K562 (cell line): ENCODE measurements around the gene SLC11A1. TPM values are rescaled to one million over a fixed set of nuclear protein-coding genes. Genes with fewer than 3 reads are reported as not detected.
A peak's percentile ranks its signal among the peaks of the same experiment; 100 is the strongest.

Experiments
- ARHGAP35 ChIP-seq: fragments of 450-650 bp; IDR thresholded peaks from 2 replicates; pipeline ENCODE4 v1.6.1; 2018; ENCODE audit not compliant: partially characterized antibody
- CBFB ChIP-seq: sonication (generic); formaldehyde crosslinking; IDR thresholded peaks from 2 replicates; pipeline ENCODE4 v1.4.0; 2020; ENCODE audit warnings: mild to moderate bottlenecking, missing genetic modification reagents
- E2F5 ChIP-seq: sonication (generic); formaldehyde crosslinking; IDR thresholded peaks from 2 replicates; pipeline ENCODE4 v1.8.0; 2022; ENCODE audit warnings: mild to moderate bottlenecking, missing genetic modification reagents
- FOXP4 ChIP-seq: sonication (generic); formaldehyde crosslinking; IDR thresholded peaks from 2 replicates; pipeline ENCODE4 v1.8.0; 2022; ENCODE audit warnings: mild to moderate bottlenecking, missing genetic modification reagents, borderline replicate concordance
- GABPB1 ChIP-seq: sonication (generic); formaldehyde crosslinking; IDR thresholded peaks from 2 replicates; pipeline ENCODE4 v1.8.0; 2022; ENCODE audit warnings: mild to moderate bottlenecking, missing genetic modification reagents
- GATAD2A ChIP-seq: fragments of 450-650 bp; IDR thresholded peaks from 2 replicates; pipeline ENCODE4 v1.6.1; 2017
- KLF13 ChIP-seq: fragments of 450-650 bp; IDR thresholded peaks from 2 replicates; pipeline ENCODE4 v1.6.1; 2016; ENCODE audit warnings: missing genetic modification characterization, low read depth, mild to moderate bottlenecking, missing compliant biosample characterization, moderate library complexity, borderline replicate concordance
- ZC3H4 ChIP-seq: sonication (generic); formaldehyde crosslinking; IDR thresholded peaks from 2 replicates; pipeline ENCODE4 v1.9.0; 2021; ENCODE audit warnings: missing genetic modification reagents, borderline replicate concordance
- ZNF124 ChIP-seq: sonication (generic); formaldehyde crosslinking; IDR thresholded peaks from 2 replicates; pipeline ENCODE4 v1.8.1; 2022; ENCODE audit warnings: missing genetic modification reagents
- ZNF197 ChIP-seq: fragments of 200-800 bp; sonication (Bioruptor generic); IDR thresholded peaks from 2 replicates; pipeline ENCODE4 v1.6.1; 2016; ENCODE audit warnings: low read depth, missing genetic modification characterization, missing compliant biosample characterization
- ZNF239 ChIP-seq: fragments of 250-450 bp; sonication (Bioruptor Pico); IDR thresholded peaks from 2 replicates; pipeline ENCODE4 v1.4.0; 2020; ENCODE audit warnings: mild to moderate bottlenecking
- ZNF592 ChIP-seq: fragments of 450-650 bp; IDR thresholded peaks from 2 replicates; pipeline ENCODE4 v1.6.1; 2017; ENCODE audit warnings: antibody characterized with exemption, mild to moderate bottlenecking
- ZNF644 ChIP-seq: fragments of 200-800 bp; sonication (Bioruptor generic); IDR thresholded peaks from 2 replicates; pipeline ENCODE4 v1.6.1; 2016; ENCODE audit warnings: low read depth, missing genetic modification characterization, missing compliant biosample characterization
- ZNF75A ChIP-seq: fragments of 450-650 bp; formaldehyde crosslinking; IDR thresholded peaks from 2 replicates; pipeline ENCODE4 v1.4.0; 2020; ENCODE audit warnings: mild to moderate bottlenecking
- polyA plus RNA-seq, 8 experiments: library from polyadenylated mRNA; depleted of rRNA in 4 of 8; stranded (reverse) in 5 of 8; unstranded in 3 of 8; fragments of >200 nt; fragmentation: Nextera tagmentation in 2 of 8; fragmentation: Illumina TruSeq in 1 of 8; extraction: Ambion mirVana in 2 of 8; extraction: Trizol in 1 of 8; gene quantifications; 2 replicates each; pipeline versions ENCODE4 v1.2.1 to v1.2.3, GENCODE V29; 2011 to 2014; ENCODE audit warnings: inconsistent platforms in 1 of 8, missing spikeins in 1 of 8
- total RNA-seq, 7 experiments: library from RNA; depleted of rRNA in 6 of 7; stranded (reverse); fragments of >200 nt in 6 of 7; fragmentation: Illumina TruSeq in 2 of 7; extraction: Trizol in 2 of 7; gene quantifications; 2 replicates each; pipeline versions ENCODE4 v1.2.1 to v1.2.3, GENCODE V29; 2011 to 2021; ENCODE audit warnings: low replicate concordance in 1 of 7
- TF ChIP-seq, protein P1 (sequence below): fragments of 450-650 bp; IDR thresholded peaks from 2 replicates; pipeline ENCODE4 v1.6.1; 2016; ENCODE audit warnings: antibody characterized with exemption
- TF ChIP-seq, protein P2 (sequence below), 2 experiments: fragments of 200-800 bp in 1 of 2; sonication (Bioruptor generic) in 1 of 2; sonication (generic) in 1 of 2; formaldehyde crosslinking in 1 of 2; IDR thresholded peaks in 1 of 2; conservative IDR thresholded peaks in 1 of 2; 2 replicates each; pipeline versions ENCODE4 v1.5.0 to v1.6.1; 2016 to 2020; ENCODE audit warnings: missing compliant biosample characterization in 1 of 2, missing genetic modification characterization in 1 of 2, missing genetic modification reagents in 1 of 2

SLC11A1 gene
- total and polyA plus RNA-seq, 9 of the 15 experiments (the other 6 are each of a cell fraction or from before 2014, with no cell fraction given), result 0.35 to 1.6 (median 0.65) TPM

- TF ChIP-seq ZNF592 (peak; percentile 69), E2F5 (CRISPR knock-in tag) (no peak; the same call in 1 of the 2 replicates), ZNF75A (CRISPR knock-in tag) (no peak), CBFB (CRISPR knock-in tag) (no peak), ZNF644 (no peak), FOXP4 (CRISPR knock-in tag) (0 out of 2 replicates have a peak, but pooled peaks have one; percentile 16), ARHGAP35 (no peak), ZNF239 (no peak), ZNF197 (CRISPR knock-in tag) (0 out of 2 replicates have a peak, but pooled peaks have one; percentile 65), GABPB1 (CRISPR knock-in tag) (peak; percentile 43; the same call in 1 of the 2 replicates), ZC3H4 (CRISPR knock-in tag) (no peak), GATAD2A (peak; percentile 87; the same call in 1 of the 2 replicates), KLF13 (tag) (no peak), ZNF124 (CRISPR knock-in tag) (no peak)
- TF ChIP-seq, protein P1, sequence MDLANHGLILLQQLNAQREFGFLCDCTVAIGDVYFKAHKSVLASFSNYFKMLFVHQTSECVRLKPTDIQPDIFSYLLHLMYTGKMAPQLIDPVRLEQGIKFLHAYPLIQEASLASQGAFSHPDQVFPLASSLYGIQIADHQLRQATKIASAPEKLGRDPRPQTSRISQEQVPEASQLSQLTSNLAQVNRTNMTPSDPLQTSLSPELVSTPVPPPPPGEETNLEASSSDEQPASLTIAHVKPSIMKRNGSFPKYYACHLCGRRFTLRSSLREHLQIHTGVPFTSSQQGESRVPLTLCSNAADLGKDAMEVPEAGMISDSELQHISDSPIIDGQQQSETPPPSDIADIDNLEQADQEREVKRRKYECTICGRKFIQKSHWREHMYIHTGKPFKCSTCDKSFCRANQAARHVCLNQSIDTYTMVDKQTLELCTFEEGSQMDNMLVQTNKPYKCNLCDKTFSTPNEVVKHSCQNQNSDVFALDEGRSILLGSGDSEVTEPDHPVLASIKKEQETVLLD, result 0 out of 2 replicates have a peak, but pooled peaks have one; percentile 42
- TF ChIP-seq, protein P2, sequence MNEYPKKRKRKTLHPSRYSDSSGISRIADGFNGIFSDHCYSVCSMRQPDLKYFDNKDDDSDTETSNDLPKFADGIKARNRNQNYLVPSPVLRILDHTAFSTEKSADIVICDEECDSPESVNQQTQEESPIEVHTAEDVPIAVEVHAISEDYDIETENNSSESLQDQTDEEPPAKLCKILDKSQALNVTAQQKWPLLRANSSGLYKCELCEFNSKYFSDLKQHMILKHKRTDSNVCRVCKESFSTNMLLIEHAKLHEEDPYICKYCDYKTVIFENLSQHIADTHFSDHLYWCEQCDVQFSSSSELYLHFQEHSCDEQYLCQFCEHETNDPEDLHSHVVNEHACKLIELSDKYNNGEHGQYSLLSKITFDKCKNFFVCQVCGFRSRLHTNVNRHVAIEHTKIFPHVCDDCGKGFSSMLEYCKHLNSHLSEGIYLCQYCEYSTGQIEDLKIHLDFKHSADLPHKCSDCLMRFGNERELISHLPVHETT (CRISPR knock-in tag; conservative IDR thresholded peaks at IDR 0.05 in 1 of 2, IDR thresholded peaks at IDR 0.05 in 1 of 2), result peak in 1 of 2 experiments; percentile 99; a peak in 2 of 4 replicates
These were observed 14.0 kb downstream of the SLC11A1 start (continued) for GRCh38 chr2:218395826-218396687.
